Stimulated activated naive CD8-positive, alpha-beta T cell treated with anti-CD3 and anti-CD28 coated beads, Interleukin-15, amount 100 ng/mL, for 72 hours (primary cell): ENCODE results near the gene ZMYND10.
A peak's percentile ranks its signal among the peaks of the same experiment; 100 is the strongest.

ENCODE experiments used
- ATAC-seq: fragments of 150-1000 bp; cut with Tn5 transposase; 2 replicates; pipeline ENCODE4 v1.10.0; 2021; ENCODE audit warnings: mild to moderate bottlenecking, moderate library complexity
- DNase-seq, 2 donors: peaks; one replicate each; pipeline ENCODE4 v3.0.0; 2021 to 2022
- H3K27ac Mint-ChIP-seq, 2 donors: one replicate each; pipeline ENCODE4 v1.8.0; 2022; ENCODE audit warnings: mild to moderate bottlenecking in 2 of 2, mixed read lengths in 2 of 2, moderate library complexity in 2 of 2
- H3K27me3 Mint-ChIP-seq: one replicate; pipeline ENCODE4 v1.8.0; 2022; ENCODE audit warnings: mixed read lengths
- H3K4me1 Mint-ChIP-seq: one replicate; pipeline ENCODE4 v1.8.0; 2022; ENCODE audit warnings: mild to moderate bottlenecking, mixed read lengths
- H3K4me3 Mint-ChIP-seq, 2 donors: one replicate each; pipeline ENCODE4 v1.8.0; 2022; ENCODE audit warnings: mild to moderate bottlenecking in 2 of 2, mixed read lengths in 2 of 2, moderate library complexity in 1 of 2
- H3K9me3 Mint-ChIP-seq, 2 donors: one replicate each; pipeline ENCODE4 v1.8.0; 2022; ENCODE audit warnings: mixed read lengths in 2 of 2

ZMYND10 gene

GRCh38 chr3:50375258-50375931 is 29.9 kb upstream of the ZMYND10 start:
- H3K4me1 Mint-ChIP-seq: peaks cover 25% of the 10 kb centered on the region
- H3K4me3 Mint-ChIP-seq: no peak overlapping the region
- no peaks in the 10 kb centered on the region for H3K27me3 Mint-ChIP-seq
- no peak for DNase-seq
- peak; percentile 38 for ATAC-seq
- no peak overlapping the region for H3K27ac Mint-ChIP-seq
- H3K9me3 Mint-ChIP-seq: no peaks in the 10 kb centered on the region

DNA sequence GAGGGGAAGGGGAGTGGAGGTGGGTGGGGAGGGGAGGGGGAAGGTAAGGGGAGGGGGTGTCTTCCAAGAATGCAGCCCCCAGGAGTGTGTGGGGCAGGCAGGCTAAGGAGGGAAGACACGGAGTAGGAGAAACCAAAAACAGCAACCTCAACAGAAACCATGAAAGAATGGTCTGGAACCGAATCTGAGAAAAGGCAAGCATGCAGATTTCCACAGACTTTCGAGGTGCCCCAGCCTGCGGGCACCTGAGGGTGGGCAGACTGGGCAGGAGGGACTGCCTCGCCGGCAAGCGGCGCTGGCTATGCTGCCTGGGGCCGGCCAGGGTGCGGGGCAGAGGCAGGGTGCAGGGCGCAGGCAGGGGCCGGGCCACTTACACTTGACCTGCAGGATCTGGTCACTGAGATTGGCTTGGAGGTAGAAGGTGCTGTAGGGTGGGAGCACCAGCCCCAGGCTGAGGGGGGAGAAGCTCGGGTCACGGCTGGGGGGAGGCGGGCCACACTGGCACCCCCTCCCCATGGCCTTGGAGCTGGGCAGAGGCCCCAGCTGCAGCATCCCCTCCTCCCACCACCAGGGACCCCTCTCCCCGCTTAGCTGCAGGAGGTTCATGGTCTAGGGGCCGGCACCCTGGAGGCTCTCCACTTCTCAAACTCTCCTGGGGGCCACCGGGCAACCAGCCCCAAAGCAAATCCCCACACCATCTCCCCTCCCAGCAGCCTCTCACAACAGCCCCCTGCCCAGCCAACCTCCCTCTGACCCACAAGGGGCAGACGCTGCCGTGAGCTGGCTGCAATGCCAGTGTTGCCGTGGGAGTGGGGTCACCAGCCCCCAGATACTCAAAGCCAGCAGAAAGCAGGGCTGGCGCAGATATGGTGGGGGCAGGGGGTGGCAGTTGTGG is 29.1 kb upstream of the ZMYND10 start:
- peaks cover 25% of the 10 kb centered on the region for H3K4me1 Mint-ChIP-seq

DNA sequence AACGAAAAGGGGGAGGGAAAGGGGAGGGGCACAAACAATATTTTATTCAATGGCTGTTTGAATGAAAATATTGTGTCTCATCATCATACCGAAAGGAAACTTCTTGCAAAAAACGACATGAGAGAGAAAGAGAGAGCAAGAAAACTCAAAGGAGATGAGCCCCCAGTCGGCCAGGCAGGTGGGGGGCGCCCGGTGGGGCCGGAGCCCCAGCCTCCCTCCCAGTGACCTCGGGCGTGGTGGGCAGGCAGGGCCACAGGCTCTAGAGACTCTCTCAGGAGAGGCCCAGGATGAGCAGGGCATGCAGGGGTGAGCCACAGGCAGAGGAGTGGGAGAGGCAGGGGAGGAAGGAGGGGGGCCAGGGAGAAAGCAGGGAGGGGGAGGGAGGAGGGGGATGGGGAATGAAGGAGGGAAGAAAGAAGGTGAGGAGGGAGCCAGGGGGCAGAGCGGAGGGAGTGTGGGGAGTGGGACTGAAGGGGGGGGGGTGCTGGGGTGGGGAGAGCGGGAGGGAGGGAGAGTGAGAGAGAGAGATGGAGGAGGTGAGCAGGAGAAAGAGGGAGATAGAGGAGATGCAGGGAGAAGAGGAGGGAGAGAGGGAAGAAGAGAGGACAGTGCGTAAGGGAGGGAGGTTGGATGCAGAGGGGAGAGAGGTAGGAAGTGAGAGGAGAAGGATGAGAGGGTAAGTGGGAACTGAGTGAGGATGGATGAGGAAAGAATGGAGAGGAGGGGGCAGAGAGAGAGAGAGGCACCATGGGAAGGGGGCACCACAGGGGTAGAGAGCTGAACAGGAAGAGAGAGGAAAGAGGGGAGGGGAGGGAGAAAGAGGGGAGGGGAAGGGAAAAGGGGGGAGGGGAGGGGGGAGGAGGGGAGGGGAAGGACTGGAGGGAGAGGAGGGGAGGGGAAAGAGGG is 27.9 kb upstream of the ZMYND10 start:
- Mint-ChIP-seq H3K27me3 (no peaks in the 10 kb centered on the region), H3K9me3 (no peaks in the 10 kb centered on the region), H3K27ac (peak overlapping the region; percentile 32 to 58), H3K4me1 (peaks cover 33% of the 10 kb centered on the region), H3K4me3 (no peak overlapping the region)
- no peak for DNase-seq
- ATAC-seq: no peak

More for the DNA sequence above, 29.1 kb upstream of the ZMYND10 start:
- no peak overlapping the region for H3K4me3 Mint-ChIP-seq
- ATAC-seq: peak; percentile 39
- no peak for DNase-seq
- no peaks in the 10 kb centered on the region for H3K27me3 Mint-ChIP-seq
- H3K9me3 Mint-ChIP-seq: no peaks in the 10 kb centered on the region
- H3K27ac Mint-ChIP-seq: no peak overlapping the region

DNA sequence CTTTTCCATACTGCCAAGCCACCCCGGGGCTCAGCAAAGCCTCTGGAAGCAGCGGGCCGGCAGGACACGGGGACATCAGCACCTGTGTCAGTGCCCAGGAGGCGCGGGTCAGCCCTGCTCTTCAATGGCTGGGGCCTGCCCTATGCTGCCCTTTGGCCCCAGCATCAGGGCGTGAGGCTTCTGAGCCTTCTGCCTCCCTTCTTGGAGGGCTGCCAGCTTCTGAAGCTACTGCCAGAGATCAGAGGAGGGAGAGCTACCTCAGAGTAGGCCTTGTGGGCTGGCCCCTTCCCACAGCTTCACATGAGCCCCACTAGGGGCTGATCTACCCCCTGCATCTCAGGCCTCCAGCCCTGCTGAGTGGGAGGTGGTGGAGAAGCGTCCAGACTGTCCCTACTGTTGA is 26.8 kb upstream of the ZMYND10 start:
- peaks cover 36% of the 10 kb centered on the region for H3K4me1 Mint-ChIP-seq
- H3K27me3 Mint-ChIP-seq: no peaks in the 10 kb centered on the region
- DNase-seq (no peak), ATAC-seq (no peak)
- H3K4me3 Mint-ChIP-seq: no peak overlapping the region
- peak overlapping the region in 1 of 2 donors; percentile 69 for H3K27ac Mint-ChIP-seq
- no peaks in the 10 kb centered on the region for H3K9me3 Mint-ChIP-seq

- Mint-ChIP-seq H3K4me1 (peaks cover 42% of the 10 kb centered on the region), H3K4me3 (no peak overlapping the region), H3K27ac (no peak overlapping the region)
Observed at GRCh38 chr3:50371133-50371685, 25.7 kb upstream of the ZMYND10 start.

GRCh38 chr3:50370594-50370993 is 25.1 kb upstream of the ZMYND10 start:
- H3K4me3 Mint-ChIP-seq: no peak overlapping the region
- no peak overlapping the region for H3K27ac Mint-ChIP-seq
- no peak for ATAC-seq

More at GRCh38 chr3:50371133-50371685, 25.7 kb upstream of the ZMYND10 start:
- no peak for ATAC-seq
- no peak for DNase-seq
- no peaks in the 10 kb centered on the region for H3K27me3 Mint-ChIP-seq
- no peaks in the 10 kb centered on the region for H3K9me3 Mint-ChIP-seq

DNA sequence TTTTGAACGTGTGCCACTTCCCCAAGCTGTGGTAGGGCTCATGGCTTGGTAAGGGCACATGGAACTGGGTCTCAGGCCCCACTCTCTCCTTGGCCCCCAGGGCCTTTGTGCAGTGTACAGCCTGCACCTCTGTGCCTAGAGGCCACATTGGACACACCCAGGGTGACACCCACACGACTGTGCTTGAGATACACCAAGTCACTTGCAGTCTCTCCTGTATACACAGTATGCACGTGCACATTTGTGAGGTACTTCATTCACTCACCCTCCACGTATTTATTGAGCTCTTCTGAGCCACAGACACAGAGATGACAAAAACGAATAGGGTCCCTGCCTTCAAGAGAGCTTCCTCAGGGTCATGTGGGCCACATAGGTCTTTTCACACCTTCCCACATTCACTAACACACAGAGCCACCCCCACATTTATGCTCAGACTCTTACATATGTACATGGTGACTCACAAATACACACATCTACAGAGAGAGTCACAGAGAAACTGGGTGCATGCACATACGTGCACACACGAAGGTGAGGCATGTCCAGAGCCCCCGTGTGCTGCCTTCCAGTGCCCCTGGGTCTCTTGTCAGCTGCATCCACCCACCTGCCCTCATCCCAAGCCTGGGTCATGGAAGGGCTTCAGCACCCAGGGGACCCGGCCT is 23.6 kb upstream of the ZMYND10 start:
- ATAC-seq (no peak), DNase-seq (no peak)
- Mint-ChIP-seq H3K4me3 (no peak overlapping the region), H3K4me1 (peaks cover 59% of the 10 kb centered on the region), H3K27ac (peak overlapping the region in 1 of 2 donors; percentile 57), H3K9me3 (no peaks in the 10 kb centered on the region), H3K27me3 (no peaks in the 10 kb centered on the region)

More at GRCh38 chr3:50370594-50370993, 25.1 kb upstream of the ZMYND10 start:
- Mint-ChIP-seq H3K9me3 (no peaks in the 10 kb centered on the region), H3K4me1 (peaks cover 48% of the 10 kb centered on the region), H3K27me3 (no peaks in the 10 kb centered on the region)
- no peak for DNase-seq

- H3K4me3 Mint-ChIP-seq: peak overlapping the region; percentile 85 to 90
- H3K9me3 Mint-ChIP-seq: no peaks in the 10 kb centered on the region
- H3K4me1 Mint-ChIP-seq: peaks cover 38% of the 10 kb centered on the region
- peak overlapping the region; percentile 74 to 94 for H3K27ac Mint-ChIP-seq
- no peaks in the 10 kb centered on the region for H3K27me3 Mint-ChIP-seq
- no peak for DNase-seq
- ATAC-seq: no peak
Observed at GRCh38 chr3:50365842-50366220, 20.3 kb upstream of the ZMYND10 start.

GRCh38 chr3:50365080-50365841 is 19.7 kb upstream of the ZMYND10 start:
- Mint-ChIP-seq H3K4me1 (peaks cover 38% of the 10 kb centered on the region), H3K4me3 (peak overlapping the region; percentile 85 to 90), H3K27me3 (no peaks in the 10 kb centered on the region), H3K9me3 (no peaks in the 10 kb centered on the region), H3K27ac (peak overlapping the region; percentile 74 to 94)
- peak; percentile 88 to 92 for DNase-seq
- ATAC-seq: peak; percentile 95

- H3K4me1 Mint-ChIP-seq: peaks cover 44% of the 10 kb centered on the region
- no peaks in the 10 kb centered on the region for H3K27me3 Mint-ChIP-seq
- DNase-seq (no peak), ATAC-seq (peak; percentile 35)
- no peak overlapping the region for H3K27ac Mint-ChIP-seq
- peak overlapping the region; percentile 85 to 90 for H3K4me3 Mint-ChIP-seq
- no peaks in the 10 kb centered on the region for H3K9me3 Mint-ChIP-seq
Observed at GRCh38 chr3:50364573-50365079, 19.1 kb upstream of the ZMYND10 start.

DNA sequence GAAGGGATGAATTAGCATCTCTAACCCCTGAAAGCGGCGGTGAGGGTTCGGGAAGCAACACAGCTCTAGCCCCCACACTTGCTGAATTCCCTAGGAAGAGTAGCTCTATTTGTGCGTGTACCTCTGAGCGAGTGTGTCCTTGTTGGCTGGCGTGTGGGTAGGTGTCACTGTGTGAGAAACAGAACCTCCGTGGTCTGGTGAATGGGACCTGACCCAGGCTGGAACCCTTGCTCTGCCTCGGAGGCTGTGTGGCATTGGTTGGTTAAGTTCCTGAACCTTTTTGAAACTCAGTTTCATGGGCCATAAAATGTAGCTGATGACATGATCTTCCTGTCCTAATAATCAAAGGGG is 14.2 kb upstream of the ZMYND10 start:
- Mint-ChIP-seq H3K4me1 (peaks cover 62% of the 10 kb centered on the region), H3K9me3 (no peaks in the 10 kb centered on the region), H3K27me3 (no peaks in the 10 kb centered on the region), H3K27ac (peak overlapping the region; percentile 98 to 99), H3K4me3 (peak overlapping the region; percentile 97 to 99)
- ATAC-seq: peak; percentile 32
- no peak for DNase-seq

DNA sequence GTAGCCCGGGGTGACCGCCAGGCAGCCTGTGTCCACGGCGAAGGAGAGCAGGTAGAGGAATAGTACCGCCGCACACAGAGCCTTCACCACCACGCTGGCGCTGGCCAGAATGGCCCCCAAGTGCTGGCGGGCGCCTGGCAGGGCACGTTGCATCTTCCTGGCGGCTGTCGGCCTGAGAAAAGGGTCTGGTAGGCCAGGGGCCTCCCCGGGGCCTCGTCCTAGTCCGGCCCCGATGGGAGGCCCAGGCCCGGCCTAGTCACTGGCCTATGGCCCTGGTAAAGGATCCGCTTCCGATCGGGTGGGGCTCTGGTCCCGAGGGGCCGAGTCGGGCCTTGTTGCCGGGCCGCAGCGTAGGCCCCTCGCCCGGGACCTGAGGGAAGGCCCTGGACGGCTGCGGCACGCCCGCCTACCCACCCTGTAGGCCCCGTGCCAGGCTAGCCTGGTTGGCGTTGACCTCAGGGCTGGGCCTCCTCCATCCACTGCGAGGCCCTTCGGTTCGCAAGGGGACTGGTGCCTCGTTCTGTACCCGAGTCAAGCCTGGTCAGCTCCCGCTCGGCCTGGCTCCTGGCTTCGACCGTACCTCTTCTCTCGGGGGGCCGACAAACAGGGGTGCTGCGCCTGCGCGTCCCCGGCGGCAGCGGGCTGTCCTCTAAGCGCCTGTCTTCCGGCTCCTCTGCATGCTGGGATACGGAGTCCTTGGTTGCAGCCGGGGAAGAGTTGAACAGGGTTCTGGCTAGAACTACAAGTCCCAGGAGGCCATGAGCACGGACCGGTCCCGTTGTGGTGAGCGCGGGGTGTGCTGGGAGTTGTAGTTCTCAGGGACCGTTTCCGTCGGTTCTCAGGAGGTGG is 13.6 kb upstream of the ZMYND10 start, which contains the start of gene TMEM115:
Gene TMEM115, minus strand, starts transcription at position 611 of the 849 bp plus-strand sequence. Its CDS starts 458 bp downstream, at position 153.
- peak; percentile 100 for ATAC-seq
- peak within 1 kb of the TSS; percentile 98 to 99 for H3K27ac Mint-ChIP-seq

DNA sequence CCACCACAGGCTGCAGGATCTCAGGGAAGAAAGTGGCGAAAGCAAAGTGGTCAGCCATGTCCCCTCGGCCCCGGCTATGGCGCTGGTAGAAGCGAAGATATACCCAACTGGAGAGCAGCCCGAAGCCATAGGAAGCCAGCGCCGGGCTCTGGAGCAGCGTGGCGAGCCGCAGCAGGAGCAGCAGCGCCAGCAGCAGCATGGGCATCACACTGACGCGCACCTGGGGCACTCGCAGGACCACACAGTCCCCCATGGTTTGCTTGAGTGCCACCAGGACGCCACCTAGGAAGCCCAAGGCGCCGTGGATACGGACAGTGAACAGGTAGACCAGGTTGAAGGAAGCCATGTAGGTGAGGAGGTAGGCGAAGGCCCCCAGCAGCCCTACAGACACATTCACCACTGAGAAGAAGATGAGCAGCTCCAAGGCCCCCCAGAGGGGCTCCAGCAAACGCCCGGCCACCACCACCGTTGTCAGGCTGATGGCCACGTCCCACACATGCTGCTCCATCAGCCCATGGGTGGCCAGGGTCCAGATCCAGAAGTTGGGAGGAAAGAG is 12.9 kb upstream of the ZMYND10 start:
- Mint-ChIP-seq H3K27ac (peak overlapping the region; percentile 98), H3K4me3 (peak overlapping the region; percentile 97 to 99), H3K9me3 (no peaks in the 10 kb centered on the region), H3K27me3 (no peaks in the 10 kb centered on the region), H3K4me1 (peaks cover 64% of the 10 kb centered on the region)
- no peak for ATAC-seq
- no peak for DNase-seq

More for the DNA sequence above, 13.6 kb upstream of the ZMYND10 start, which contains the start of gene TMEM115:
- no peaks in the 10 kb centered on the region for H3K27me3 Mint-ChIP-seq
- peak; percentile 91 to 96 for DNase-seq
- no peaks in the 10 kb centered on the region for H3K9me3 Mint-ChIP-seq
- H3K4me3 Mint-ChIP-seq: peak within 1 kb of the TSS; percentile 97 to 99
- H3K4me1 Mint-ChIP-seq: peaks cover 62% of the 10 kb centered on the region
